ENCODE measurements around the gene HK2.

The HK2 gene

DNA sequence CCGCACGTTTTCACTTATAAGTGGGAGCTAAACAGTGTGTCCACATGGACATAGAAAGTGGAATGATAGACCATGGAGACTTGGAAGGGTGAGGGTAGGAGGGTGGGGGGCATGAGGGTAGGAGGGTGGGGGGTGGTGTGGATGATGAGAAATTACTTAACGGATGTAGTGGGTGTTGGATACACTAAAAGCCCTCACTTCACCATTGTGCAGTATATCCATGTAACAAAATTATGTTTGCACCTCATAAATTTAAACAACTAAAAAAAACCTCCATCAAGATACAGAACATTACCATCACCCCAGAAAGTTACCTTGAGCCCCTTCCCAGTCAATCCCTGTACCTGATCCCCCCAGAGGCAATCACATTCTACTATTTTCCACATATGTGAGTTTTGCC is 26.2 kb downstream of the HK2 start:
- no peak for DNase-seq

DNA sequence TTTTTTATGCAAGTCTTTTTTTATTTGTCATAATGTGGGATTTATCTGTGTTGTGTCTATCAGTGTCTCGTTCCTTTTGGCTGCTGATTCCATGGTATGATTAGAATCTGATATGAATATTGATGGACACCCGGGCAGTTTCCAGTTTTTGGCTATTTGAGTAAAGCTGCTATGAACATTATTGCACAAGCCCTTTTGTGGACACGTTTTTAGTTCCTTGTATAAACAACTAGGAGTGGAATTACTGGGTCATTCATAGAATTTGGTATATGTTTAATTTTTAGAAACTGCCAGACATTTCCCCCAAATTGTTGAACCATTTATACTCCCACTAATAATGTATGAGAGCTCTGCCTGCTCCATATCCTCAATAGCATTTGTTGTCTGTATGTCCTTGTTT is 26.6 kb downstream of the HK2 start:
- DNase-seq = no peak

GRCh38 chr2:74861531-74861930 is 27.6 kb downstream of the HK2 start:
- no peak for DNase-seq

GRCh38 chr2:74862020-74862964 is 28.4 kb downstream of the HK2 start:
- DNase-seq = no peak

- DNase-seq = no peak
Measured at GRCh38 chr2:74863802-74864248, 29.9 kb downstream of the HK2 start.

GRCh38 chr2:74864728-74865722 is 31.1 kb downstream of the HK2 start:
- DNase-seq = no peak

- no peak for DNase-seq
Measured at GRCh38 chr2:74865770-74866674, 32.1 kb downstream of the HK2 start.

DNA sequence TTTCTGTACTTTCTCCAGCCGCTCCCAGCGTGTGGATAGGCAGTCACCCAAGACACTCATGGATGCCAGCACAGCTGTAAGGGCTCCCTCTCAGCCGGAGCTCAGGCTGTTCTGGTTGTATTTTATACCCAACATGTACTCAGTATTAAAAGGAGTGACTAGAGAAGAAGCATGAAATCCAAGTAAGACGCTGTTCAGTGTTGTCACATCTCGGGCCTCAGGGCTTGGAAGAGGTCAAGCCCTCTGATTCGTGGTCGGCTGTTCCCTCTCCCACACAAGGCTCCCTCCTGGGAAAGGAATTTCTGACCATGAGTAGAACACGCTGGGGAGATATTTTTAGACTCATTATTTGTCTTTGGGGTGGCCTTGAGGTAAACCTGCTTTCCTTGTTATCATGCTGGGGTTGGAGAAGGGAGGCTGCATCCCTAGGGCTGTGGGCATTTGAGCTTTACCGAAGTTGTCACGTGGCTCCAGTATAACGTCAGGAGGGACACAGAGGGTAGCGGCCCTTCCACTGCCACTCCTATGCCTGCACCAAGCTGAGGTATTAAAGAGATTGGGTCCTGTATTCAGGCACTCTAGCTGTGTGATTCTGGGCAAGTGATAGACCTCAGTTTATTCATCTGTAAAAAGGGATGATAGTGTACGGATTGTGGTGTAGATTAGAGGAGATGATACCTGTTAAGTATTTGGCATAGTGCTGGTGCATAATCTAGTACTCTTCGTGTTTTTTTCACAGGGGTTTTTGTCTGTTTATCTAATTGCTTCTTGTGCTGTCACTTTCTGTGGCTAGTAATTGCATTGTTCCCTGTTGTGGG is 34.1 kb downstream of the HK2 start:
- no peak for DNase-seq

GRCh38 chr2:74869517-74869916 is 35.6 kb downstream of the HK2 start:
- DNase-seq = no peak

DNA sequence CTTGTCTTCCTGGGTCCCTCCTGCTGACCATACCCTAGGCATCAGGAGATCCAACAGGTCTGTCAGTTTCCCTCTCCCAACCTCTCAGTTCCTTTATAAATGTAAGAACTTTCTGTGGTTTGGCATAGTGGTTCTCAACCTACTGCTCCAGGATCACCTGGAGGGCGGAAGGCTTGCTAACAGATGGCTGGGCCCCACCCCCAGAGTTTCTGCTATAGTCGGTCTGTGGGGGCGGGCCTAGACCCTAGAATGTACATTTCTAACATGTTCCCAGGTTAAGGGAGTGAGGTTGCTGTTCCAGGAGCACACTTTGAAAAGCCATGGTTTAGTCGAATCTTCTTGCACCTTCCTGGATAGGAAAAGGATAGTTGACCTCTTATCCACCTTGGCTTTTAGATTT is 37.0 kb downstream of the HK2 start:
- DNase-seq = no peak

GRCh38 chr2:74871414-74871813 is 37.5 kb downstream of the HK2 start:
- DNase-seq = no peak

- DNase-seq = no peak
Measured at GRCh38 chr2:74872389-74872836, 38.5 kb downstream of the HK2 start.

DNA sequence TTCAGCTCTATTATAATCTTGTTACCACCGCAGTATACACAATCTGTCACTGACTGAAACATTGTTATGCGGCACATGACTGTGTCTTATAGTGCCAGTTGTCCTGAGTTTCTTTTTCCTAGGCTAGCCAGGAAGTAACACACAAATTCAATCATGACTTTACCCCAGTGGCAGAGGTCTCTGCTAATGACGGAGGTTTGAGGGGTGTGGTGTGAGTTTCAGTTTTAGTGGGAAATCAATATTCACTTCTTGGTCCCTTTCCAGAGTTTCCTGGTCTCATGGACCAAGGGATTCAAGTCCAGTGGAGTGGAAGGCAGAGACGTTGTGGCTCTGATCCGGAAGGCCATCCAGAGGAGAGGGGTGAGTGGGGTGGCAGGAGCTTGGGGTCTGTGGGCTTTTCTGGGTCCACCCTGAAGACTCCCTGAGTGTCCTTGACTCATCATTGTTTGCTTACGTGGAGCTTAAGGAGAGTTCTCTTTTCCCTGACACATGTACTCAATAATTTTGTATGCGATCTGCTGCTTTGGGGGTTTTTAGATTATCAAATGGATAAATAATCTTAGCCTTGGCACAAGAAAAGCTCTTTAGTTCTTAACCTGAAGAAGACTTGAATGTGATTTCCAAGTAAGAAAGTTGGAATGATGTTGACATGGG is 39.2 kb downstream of the HK2 start:
- no peak for DNase-seq

GRCh38 chr2:74873678-74874640 is 40.0 kb downstream of the HK2 start:
- DNase-seq = no peak

DNA sequence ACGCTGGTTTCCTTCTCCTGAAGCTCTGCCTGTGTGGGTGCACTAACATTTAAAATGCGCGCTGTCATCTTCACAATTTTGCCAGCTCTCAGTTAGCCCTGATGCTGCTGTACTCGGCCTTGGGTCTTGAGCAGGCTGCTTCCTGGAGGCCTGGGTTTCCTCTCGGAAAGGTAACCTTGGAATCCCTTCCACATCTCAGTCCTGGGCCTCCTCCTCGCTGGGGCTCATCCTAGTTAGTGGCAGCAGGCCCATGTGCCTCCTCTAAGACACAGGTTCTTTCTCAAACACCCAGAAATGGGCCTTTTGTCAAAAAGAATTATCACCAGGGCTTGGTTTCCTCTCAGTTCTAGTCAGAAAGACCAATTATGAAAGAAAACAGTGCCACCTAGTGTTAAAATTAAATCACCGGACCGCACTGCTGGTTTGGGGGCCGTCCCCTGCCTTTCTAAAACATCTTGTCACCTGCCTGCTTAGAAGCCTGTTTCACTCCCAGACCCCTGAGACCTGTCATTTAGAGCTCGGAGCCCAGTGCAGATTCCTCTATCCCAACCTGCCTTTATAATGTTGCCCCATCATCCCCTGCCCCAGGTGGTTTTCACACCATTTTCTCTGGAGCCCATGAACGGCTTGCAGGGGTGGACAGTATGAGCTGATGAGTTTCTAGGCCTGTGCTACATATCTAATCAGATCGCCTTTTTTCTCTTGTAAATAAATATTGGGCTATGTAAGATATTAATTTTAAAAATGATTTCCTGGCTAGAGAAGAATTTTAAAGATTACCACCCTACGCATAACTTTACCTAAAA is 42.4 kb downstream of the HK2 start:
- peak; percentile 72 for DNase-seq

DNA sequence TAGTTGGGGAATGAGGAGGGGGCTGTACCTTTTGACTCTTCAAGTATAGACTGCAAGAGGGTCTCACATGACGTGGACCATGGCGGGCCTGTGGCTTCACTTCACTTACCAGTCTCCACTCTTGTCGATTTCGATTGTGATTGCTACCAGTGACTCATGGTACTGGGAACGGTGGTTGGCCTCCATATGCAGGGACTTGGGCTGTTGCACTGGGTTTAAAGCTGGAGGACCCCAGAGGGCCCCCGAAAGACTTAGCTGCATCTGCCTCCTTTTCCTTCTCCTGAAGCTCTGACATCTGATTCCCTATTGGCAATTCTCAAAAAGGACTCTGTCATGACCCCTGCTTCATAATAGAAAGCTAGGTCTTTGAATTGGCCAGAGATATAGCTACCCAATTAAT is 43.4 kb downstream of the HK2 start:
- no peak for DNase-seq

DNA sequence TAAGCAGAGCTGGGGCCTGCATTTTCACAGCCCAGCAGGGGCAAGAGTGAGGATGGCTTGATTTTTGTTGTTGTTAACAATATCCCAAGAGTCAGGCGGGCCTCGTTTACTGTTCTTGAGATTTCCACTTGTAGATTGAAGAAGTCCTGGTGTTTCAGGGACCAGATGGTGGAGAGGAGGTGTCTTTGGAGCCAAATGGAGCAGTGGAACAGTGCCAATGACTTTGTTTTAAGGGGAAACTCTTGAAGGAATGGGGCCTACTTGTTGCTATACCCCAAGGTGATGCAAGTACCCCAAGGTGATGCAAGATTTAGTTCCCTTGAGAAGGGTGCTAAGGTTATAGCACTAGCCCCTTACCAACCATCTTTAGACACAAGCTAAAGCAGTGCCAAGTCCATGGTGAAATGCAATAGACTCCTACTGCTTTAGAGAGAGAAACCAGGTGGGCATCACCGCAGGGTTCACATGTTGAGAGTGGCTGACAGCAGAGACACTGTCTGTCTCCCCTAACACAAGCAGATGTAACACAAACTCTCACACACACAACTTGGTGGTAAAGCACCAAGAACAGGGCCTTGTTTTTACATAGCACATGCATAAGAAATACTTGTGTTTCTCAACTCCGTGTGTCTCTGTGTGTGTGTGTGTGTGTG is 44.0 kb downstream of the HK2 start:
- no peak for DNase-seq

DNA sequence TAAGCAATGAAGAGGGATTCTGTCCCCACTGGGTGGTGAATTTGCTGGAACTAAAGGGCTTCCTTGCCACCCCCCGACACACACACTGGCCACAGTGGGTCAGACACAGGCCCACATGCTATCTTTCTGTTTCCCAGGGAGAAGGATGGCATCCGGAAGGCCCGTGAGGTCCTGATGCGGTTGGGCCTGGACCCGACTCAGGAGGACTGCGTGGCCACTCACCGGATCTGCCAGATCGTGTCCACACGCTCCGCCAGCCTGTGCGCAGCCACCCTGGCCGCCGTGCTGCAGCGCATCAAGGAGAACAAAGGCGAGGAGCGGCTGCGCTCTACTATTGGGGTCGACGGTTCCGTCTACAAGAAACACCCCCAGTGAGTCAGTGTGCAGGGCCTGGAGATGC is 44.6 kb downstream of the HK2 start:
- no peak for DNase-seq
